WTC11 (cell line): ENCODE results near the gene NRF1. TPM values are rescaled to one million over a fixed set of nuclear protein-coding genes. Genes with fewer than 3 reads are reported as not detected.

Experiments
- ATAC-seq: fragments of 200-7000 bp; cut with Tn5 transposase; 2 replicates; pipeline ENCODE4 v1.10.0; 2021; ENCODE audit warnings: mild to moderate bottlenecking, moderate library complexity
- CTCF ChIA-PET: fragments of 300-600 bp; sonication (Branson Sonifier 250); formaldehyde crosslinking; loops from one replicate; lab custom pipeline; 2021; ENCODE audit warnings: antibody characterized with exemption; lab: Charles Lee
- POLR2A ChIA-PET: fragments of 350-600 bp; sonication (Branson Sonifier 250); formaldehyde crosslinking; loops from one replicate; lab custom pipeline; 2021; ENCODE audit warnings: antibody characterized with exemption; lab: Charles Lee
- DNase-seq: peaks from one replicate; pipeline ENCODE4 v3.0.0; 2021; ENCODE audit warnings: low spot score
- H3K27ac Mint-ChIP-seq: 2 replicates; pipeline ENCODE4 v1.8.0; 2021; ENCODE audit warnings: mixed read lengths
- H3K27me3 Mint-ChIP-seq: 2 replicates; pipeline ENCODE4 v1.8.0; 2021; ENCODE audit warnings: low read depth, mild to moderate bottlenecking, moderate library complexity, mixed read lengths
- H3K36me3 Mint-ChIP-seq: 2 replicates; pipeline ENCODE4 v1.8.0; 2021; ENCODE audit warnings: mixed read lengths
- H3K4me1 Mint-ChIP-seq: 2 replicates; pipeline ENCODE4 v1.8.0; 2022; ENCODE audit warnings: mixed read lengths
- H3K4me3 Mint-ChIP-seq: 2 replicates; pipeline ENCODE4 v1.8.0; 2021; ENCODE audit warnings: mild to moderate bottlenecking, moderate library complexity, mixed read lengths
- H3K9me3 Mint-ChIP-seq: 2 replicates; pipeline ENCODE4 v1.8.0; 2021; ENCODE audit warnings: mixed read lengths
- AFF4 ChIP-seq: sonication (generic); formaldehyde crosslinking; IDR thresholded peaks from 2 replicates; pipeline ENCODE4 v1.8.1; 2023; ENCODE audit warnings: mild to moderate bottlenecking, missing genetic modification reagents, borderline replicate concordance
- AR ChIP-seq: fragments of 250-450 bp; sonication (Bioruptor Pico); IDR thresholded peaks from 2 replicates; pipeline ENCODE4 v1.9.0; 2021; ENCODE audit warnings: mild to moderate bottlenecking
- CREB1 ChIP-seq: sonication (generic); formaldehyde crosslinking; IDR thresholded peaks from 2 replicates; pipeline ENCODE4 v1.8.0; 2023; ENCODE audit warnings: mild to moderate bottlenecking, missing genetic modification reagents
- ETV6 ChIP-seq: sonication (generic); formaldehyde crosslinking; IDR thresholded peaks from 2 replicates; pipeline ENCODE4 v1.8.1; 2022; ENCODE audit warnings: mild to moderate bottlenecking, missing genetic modification reagents
- FOXP1 ChIP-seq: sonication (generic); formaldehyde crosslinking; IDR thresholded peaks from 2 replicates; pipeline ENCODE4 v1.8.0; 2022; ENCODE audit warnings: missing genetic modification reagents, mild to moderate bottlenecking, moderate library complexity, borderline replicate concordance
- IRF2 ChIP-seq: sonication (generic); formaldehyde crosslinking; IDR thresholded peaks from 2 replicates; pipeline ENCODE4 v1.8.0; 2022; ENCODE audit warnings: low read depth, missing genetic modification reagents, borderline replicate concordance
- NR1H2 ChIP-seq: sonication (generic); formaldehyde crosslinking; IDR thresholded peaks from 2 replicates; pipeline ENCODE4 v1.9.0; 2021; ENCODE audit warnings: mild to moderate bottlenecking, moderate library complexity, missing genetic modification reagents
- TEAD4 ChIP-seq: sonication (generic); formaldehyde crosslinking; IDR thresholded peaks from 2 replicates; pipeline ENCODE4 v1.8.0; 2022; ENCODE audit warnings: mild to moderate bottlenecking, missing genetic modification reagents
- ZNF138 ChIP-seq: sonication (generic); formaldehyde crosslinking; conservative IDR thresholded peaks from 2 replicates; pipeline ENCODE4 v1.8.1; 2022; ENCODE audit warnings: mild to moderate bottlenecking, moderate library complexity, missing genetic modification reagents
- ZNF317 ChIP-seq: sonication (generic); formaldehyde crosslinking; IDR thresholded peaks from 2 replicates; pipeline ENCODE4 v1.8.1; 2023; ENCODE audit warnings: low read depth, mild to moderate bottlenecking, moderate library complexity, missing genetic modification reagents, borderline replicate concordance
- total RNA-seq: library from RNA; stranded (reverse); gene quantifications from 3 replicates; pipeline ENCODE4 v1.2.3, GENCODE V29; 2021
- TF ChIP-seq, protein P1 (sequence below): fragments of 250-450 bp; sonication (Bioruptor Pico); conservative IDR thresholded peaks from 2 replicates; pipeline ENCODE4 v1.9.0; 2021; ENCODE audit warnings: mild to moderate bottlenecking
- TF ChIP-seq, protein P2 (sequence below): sonication (generic); formaldehyde crosslinking; IDR thresholded peaks from 2 replicates; pipeline ENCODE4 v1.8.0; 2022; ENCODE audit warnings: missing genetic modification reagents

NRF1 gene
- total RNA-seq, 1 experiment from 2014 or later = 16.4 TPM

DNA sequence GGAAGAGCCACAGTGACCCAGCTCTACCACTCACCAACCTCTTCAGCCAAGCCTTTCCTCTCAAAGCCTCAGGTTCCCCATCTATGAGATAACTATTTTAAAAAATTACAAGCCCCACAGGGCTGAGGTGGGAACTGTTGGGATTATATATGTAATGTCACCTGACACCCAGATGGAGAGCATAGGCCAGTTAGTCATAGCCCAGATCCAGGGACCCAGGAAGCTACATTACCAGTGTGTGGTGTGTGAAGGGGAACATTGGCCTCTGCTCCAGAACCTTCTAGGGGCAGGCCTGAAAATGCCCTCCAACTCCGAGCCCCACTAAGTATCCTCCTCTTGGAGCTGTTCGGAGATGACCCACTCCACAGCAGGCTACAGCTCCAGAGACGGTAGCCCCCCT lies 162.4 kb downstream of the NRF1 start (continued):
- TF ChIP-seq CREB1 = no peak

DNA sequence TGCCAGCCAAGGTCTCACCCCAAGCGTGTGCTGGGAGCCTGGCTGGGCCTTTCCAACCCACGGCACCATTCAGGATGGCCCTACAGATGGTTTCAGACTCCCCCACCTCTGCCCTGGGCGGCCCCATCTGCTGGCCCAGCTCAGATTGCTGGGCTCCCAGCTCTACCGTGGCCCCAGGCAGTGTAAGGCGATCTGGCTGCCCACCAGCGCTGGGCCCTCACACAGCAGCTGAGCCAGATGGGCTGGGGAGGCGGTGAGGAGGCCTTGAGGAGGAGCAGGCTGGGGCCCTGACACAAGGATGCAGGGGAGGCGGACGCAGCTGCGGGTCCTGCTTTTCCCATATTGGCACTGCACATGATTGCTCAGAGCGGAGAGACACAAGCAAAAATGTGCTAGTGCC lies 162.8 kb downstream of the NRF1 start:
- Mint-ChIP-seq H3K27ac (no peak overlapping the region), H3K4me3 (peak overlapping the region; percentile 31), H3K27me3 (peaks cover 50% of the 10 kb centered on the region), H3K36me3 (no peaks in the 10 kb centered on the region), H3K9me3 (no peaks in the 10 kb centered on the region), H3K4me1 (peaks cover 79% of the 10 kb centered on the region)
- ATAC-seq (peak; percentile 5; the same call in 1 of the 2 replicates), DNase-seq (peak; percentile 48)
- TF ChIP-seq NR1H2 (CRISPR knock-in tag) = no peak
- TF ChIP-seq, protein P1, sequence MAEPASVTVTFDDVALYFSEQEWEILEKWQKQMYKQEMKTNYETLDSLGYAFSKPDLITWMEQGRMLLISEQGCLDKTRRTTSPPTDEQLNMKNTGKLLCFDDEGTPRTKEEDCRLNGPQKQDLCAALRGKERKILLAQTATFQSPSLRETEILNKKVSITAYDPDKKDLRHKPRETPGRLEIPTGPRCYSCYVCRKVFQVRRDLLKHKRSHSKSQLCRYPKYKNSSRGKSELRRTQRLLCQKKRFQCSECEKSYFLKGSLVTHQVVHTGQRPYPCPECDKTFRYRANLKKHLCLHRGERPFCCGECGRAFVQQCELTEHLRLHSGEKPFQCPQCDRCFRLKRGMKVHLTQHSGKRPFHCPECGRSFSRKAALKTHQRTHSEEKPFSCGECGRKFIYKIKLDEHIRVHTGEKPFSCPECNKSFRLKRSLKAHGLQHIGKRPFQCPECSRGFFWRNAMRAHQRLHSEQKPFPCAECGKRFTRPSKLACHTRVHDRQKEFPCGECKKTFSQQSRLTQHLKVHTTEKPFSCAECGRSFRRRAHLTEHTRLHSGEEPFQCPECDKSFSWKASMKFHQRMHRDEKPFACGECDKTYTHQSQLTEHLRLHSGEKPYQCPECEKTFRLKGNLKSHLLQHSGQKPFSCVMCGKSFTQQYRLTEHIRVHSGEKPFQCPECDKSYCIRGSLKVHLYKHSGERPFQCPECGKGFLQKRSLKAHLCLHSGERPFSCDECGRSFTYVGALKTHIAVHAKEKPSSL (CRISPR knock-in tag) = no peak
- TF ChIP-seq FOXP1 = peak; percentile 60; the same call in 1 of the 2 replicates
- TF ChIP-seq ZNF138 (CRISPR knock-in tag) = no peak
- ChIA-PET POLR2A (no interaction called here), CTCF (interaction anchor here (2.2 to 3.0 kb wide), 2 partner anchors 51 to 55 kb away, joined by 12 to 18 read pairs; no protein-coding TSS in a partner anchor)

GRCh38 chr7:129774871-129775694 lies 163.6 kb downstream of the NRF1 start:
- no peak for ATAC-seq
- no peak for TF ChIP-seq ETV6
- TF ChIP-seq, protein P2, sequence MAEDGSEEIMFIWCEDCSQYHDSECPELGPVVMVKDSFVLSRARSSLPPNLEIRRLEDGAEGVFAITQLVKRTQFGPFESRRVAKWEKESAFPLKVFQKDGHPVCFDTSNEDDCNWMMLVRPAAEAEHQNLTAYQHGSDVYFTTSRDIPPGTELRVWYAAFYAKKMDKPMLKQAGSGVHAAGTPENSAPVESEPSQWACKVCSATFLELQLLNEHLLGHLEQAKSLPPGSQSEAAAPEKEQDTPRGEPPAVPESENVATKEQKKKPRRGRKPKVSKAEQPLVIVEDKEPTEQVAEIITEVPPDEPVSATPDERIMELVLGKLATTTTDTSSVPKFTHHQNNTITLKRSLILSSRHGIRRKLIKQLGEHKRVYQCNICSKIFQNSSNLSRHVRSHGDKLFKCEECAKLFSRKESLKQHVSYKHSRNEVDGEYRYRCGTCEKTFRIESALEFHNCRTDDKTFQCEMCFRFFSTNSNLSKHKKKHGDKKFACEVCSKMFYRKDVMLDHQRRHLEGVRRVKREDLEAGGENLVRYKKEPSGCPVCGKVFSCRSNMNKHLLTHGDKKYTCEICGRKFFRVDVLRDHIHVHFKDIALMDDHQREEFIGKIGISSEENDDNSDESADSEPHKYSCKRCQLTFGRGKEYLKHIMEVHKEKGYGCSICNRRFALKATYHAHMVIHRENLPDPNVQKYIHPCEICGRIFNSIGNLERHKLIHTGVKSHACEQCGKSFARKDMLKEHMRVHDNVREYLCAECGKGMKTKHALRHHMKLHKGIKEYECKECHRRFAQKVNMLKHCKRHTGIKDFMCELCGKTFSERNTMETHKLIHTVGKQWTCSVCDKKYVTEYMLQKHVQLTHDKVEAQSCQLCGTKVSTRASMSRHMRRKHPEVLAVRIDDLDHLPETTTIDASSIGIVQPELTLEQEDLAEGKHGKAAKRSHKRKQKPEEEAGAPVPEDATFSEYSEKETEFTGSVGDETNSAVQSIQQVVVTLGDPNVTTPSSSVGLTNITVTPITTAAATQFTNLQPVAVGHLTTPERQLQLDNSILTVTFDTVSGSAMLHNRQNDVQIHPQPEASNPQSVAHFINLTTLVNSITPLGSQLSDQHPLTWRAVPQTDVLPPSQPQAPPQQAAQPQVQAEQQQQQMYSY = no peak
- TF ChIP-seq ZNF317 (CRISPR knock-in tag) = no peak
- TF ChIP-seq TEAD4 (CRISPR knock-in tag) = no peak
- TF ChIP-seq IRF2 (CRISPR knock-in tag) = no peak
- TF ChIP-seq AFF4 (CRISPR knock-in tag) = no peak
- TF ChIP-seq AR (CRISPR knock-in tag) = no peak
- TF ChIP-seq, all 79 proteins: peak for 0
- peaks cover 71% of the 10 kb centered on the region for H3K4me1 Mint-ChIP-seq
- H3K4me3 Mint-ChIP-seq = peak overlapping the region; percentile 40; the same call in 1 of the 2 replicates
- no peak overlapping the region; the same call in 1 of the 2 replicates for H3K27ac Mint-ChIP-seq
- H3K36me3 Mint-ChIP-seq = no peaks in the 10 kb centered on the region
- no peaks in the 10 kb centered on the region for H3K9me3 Mint-ChIP-seq
- H3K27me3 Mint-ChIP-seq = peaks cover 50% of the 10 kb centered on the region
- ChIA-PET POLR2A (interaction anchor here (1.0 kb wide), 1 partner anchor 25 kb away, joined by 3 read pairs; no protein-coding TSS in a partner anchor), CTCF (interaction anchor here (0.7 to 5.0 kb wide), 5 partner anchors 12 to 234 kb away, joined by 3 to 61 read pairs (median 12); no protein-coding TSS in a partner anchor)
- peak; percentile 11 for DNase-seq
